Ishikawa (cell line): Measurements from ENCODE around the gene ARG1.

Experiments
- CEBPB ChIP-seq: IDR thresholded peaks from 2 replicates; pipeline ENCODE4 v1.6.1; 2012
- CREB1 ChIP-seq: IDR thresholded peaks from 2 replicates; pipeline ENCODE4 v1.6.1; 2012; ENCODE audit warnings: low read depth
- EGR1 ChIP-seq: IDR thresholded peaks from 2 replicates; pipeline ENCODE4 v1.6.1; 2012
- EP300 ChIP-seq: IDR thresholded peaks from 2 replicates; pipeline ENCODE4 v1.6.1; 2012; ENCODE audit warnings: borderline replicate concordance
- FOXM1 ChIP-seq: IDR thresholded peaks from 2 replicates; pipeline ENCODE4 v1.6.1; 2012; ENCODE audit warnings: low read depth, borderline replicate concordance
- MAX ChIP-seq: IDR thresholded peaks from 2 replicates; pipeline ENCODE4 v1.6.1; 2012
- NFIC ChIP-seq: IDR thresholded peaks from 2 replicates; pipeline ENCODE4 v1.6.1; 2012
- RAD21 ChIP-seq: IDR thresholded peaks from 2 replicates; pipeline ENCODE4 v1.6.1; 2012; ENCODE audit warnings: low read depth
- REST ChIP-seq: IDR thresholded peaks from 2 replicates; pipeline ENCODE4 v1.6.1; 2012; ENCODE audit warnings: low read depth, mild to moderate bottlenecking
- TAF1 ChIP-seq: IDR thresholded peaks from 2 replicates; pipeline ENCODE4 v1.6.1; 2012; ENCODE audit warnings: low read depth, mild to moderate bottlenecking
- TCF12 ChIP-seq: IDR thresholded peaks from 2 replicates; pipeline ENCODE4 v1.6.1; 2012; ENCODE audit warnings: low read depth
- TEAD4 ChIP-seq: IDR thresholded peaks from 2 replicates; pipeline ENCODE4 v1.6.1; 2012
- USF1 ChIP-seq: IDR thresholded peaks from 2 replicates; pipeline ENCODE4 v1.6.1; 2012
- YY1 ChIP-seq: IDR thresholded peaks from 2 replicates; pipeline ENCODE4 v1.6.1; 2012; ENCODE audit warnings: low read depth
- ZBTB7A ChIP-seq: IDR thresholded peaks from 2 replicates; pipeline ENCODE4 v1.6.1; 2012; ENCODE audit warnings: low read depth

ARG1 gene

GRCh38 chr6:131628726-131629125, 55.7 kb downstream of the ARG1 start:
- TF ChIP-seq TEAD4 (no peak), TCF12 (no peak), EP300 (no peak), EGR1 (no peak), REST (no peak), ZBTB7A (no peak), CREB1 (no peak), CEBPB (no peak), RAD21 (no peak), YY1 (no peak), FOXM1 (no peak), TAF1 (no peak), NFIC (no peak), MAX (no peak), USF1 (no peak)

- TF ChIP-seq NFIC (no peak), TCF12 (no peak), TEAD4 (no peak), MAX (no peak), EP300 (no peak), YY1 (no peak), FOXM1 (no peak), USF1 (no peak), REST (no peak), ZBTB7A (no peak), CREB1 (no peak), CEBPB (no peak), EGR1 (no peak), TAF1 (no peak), RAD21 (no peak)
Measured at GRCh38 chr6:131629651-131630050, 56.6 kb downstream of the ARG1 start.

- TF ChIP-seq REST (no peak), NFIC (no peak), CEBPB (no peak), FOXM1 (no peak), YY1 (no peak), TEAD4 (no peak), EP300 (no peak), ZBTB7A (no peak), TCF12 (no peak), RAD21 (no peak), USF1 (no peak), EGR1 (no peak), TAF1 (no peak), MAX (no peak), CREB1 (no peak)
Measured at GRCh38 chr6:131631625-131632289, 58.7 kb downstream of the ARG1 start.
